IMR-90 (cell line): ENCODE results near the gene CLN3. TPM values are rescaled to one million over a fixed set of nuclear protein-coding genes. Genes with fewer than 3 reads are reported as not detected.

ENCODE experiments used
- CEBPB ChIP-seq: IDR thresholded peaks from 2 replicates; pipeline ENCODE4 v1.6.1; 2012; ENCODE audit warnings: low read depth, low read length, improper control_type of control experiment
- MAFK ChIP-seq: IDR thresholded peaks from 2 replicates; pipeline ENCODE4 v1.6.1; 2012; ENCODE audit warnings: low read depth, low read length, improper control_type of control experiment
- MXI1 ChIP-seq: IDR thresholded peaks from 2 replicates; pipeline ENCODE4 v1.6.1; 2012; ENCODE audit warnings: low read depth, mild to moderate bottlenecking, low read length, moderate library complexity, borderline replicate concordance
- SMC3 ChIP-seq: fragments of 150-350 bp; IDR thresholded peaks from 2 replicates; pipeline ENCODE4 v1.6.1; 2016; ENCODE audit warnings: low read depth, mild to moderate bottlenecking, antibody characterized with exemption, low read length, moderate library complexity
- USF2 ChIP-seq: fragments of 150-350 bp; IDR thresholded peaks from 2 replicates; pipeline ENCODE4 v1.6.1; 2017; ENCODE audit warnings: mild to moderate bottlenecking, antibody characterized with exemption, low read length, low read depth
- polyA plus RNA-seq, 3 experiments: library from polyadenylated mRNA; depleted of rRNA; stranded (reverse); fragments of >200 nt; gene quantifications; 2 replicates each; pipeline ENCODE4 v1.2.3, GENCODE V29; 2012; ENCODE audit warnings: low replicate concordance in 1 of 3
- total RNA-seq: library from RNA; depleted of rRNA; stranded (reverse); fragments of >200 nt; gene quantifications from 2 replicates; pipeline ENCODE4 v1.2.3, GENCODE V29; 2012

The CLN3 gene
- total and polyA plus RNA-seq, 2 of the 4 experiments (the other 2 are of a cell fraction): 3.9 to 15.9 TPM

DNA sequence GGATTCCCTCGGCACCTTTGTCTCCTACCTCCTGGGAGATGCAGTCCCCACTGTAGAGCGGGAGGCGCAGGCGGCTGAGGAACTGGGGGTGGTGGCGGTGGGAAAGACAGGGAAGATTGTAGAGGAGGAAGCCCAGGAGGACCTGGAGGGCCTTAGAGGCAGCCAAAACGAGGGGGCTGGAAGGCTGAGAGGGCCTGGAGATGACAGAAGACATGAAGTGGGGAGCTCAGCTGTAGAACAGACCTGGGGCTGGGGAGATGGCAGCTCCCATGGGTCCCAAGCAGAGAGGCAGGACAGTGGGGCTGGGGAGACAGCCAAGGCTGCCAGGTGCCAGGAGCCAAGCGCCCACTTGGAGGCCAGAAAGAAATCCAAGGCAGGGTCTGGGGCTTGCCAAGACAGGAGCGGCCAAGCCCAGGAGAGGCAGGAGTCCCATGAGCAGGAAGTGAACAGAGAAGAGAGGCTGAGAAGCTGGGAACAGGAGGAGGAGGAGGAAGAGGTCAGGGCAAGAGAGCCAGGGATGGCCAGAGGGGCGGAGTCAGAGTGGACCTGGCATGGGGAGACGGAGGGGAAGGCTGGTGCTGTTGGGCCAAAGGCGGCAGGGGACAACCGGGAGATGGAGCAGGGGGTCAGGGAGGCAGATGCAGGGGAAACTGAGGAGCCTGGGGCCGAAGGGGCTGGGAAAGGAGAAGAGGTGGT lies 3.4 kb upstream of the CLN3 start (continued):
- TF ChIP-seq MAFK (no peak), MXI1 (no peak), SMC3 (no peak), USF2 (no peak), CEBPB (no peak)
